ENCODE data around the gene RTEL1. TPM values are rescaled to one million over a fixed set of nuclear protein-coding genes. Genes with fewer than 3 reads are reported as not detected.
A peak's percentile ranks its signal among the peaks of the same experiment; 100 is the strongest.
"Not testable (repeated sequence)": the region's sequence is repeated elsewhere in the genome, so short reads cannot be mapped to it uniquely, and the experiment has no call there.

Gene RTEL1
- total RNA-seq, 1 donor from 2014 or later, result 55.5 TPM

DNA sequence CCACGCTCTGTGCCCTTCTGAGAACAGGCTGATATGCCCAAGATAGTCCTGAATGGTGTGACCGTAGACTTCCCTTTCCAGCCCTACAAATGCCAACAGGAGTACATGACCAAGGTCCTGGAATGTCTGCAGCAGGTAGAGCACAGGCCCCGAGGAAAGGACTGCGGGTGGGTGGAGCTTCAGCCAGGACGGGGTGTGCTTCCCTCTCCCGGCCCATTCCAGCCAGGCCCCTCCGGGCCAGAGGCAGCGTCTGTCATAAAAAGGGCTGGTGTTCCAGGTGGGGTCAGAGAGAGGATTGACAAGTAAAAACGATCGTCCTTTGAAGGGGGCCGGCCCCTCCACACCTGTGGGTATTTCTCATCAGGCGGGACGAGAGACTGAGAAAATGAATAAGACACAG, 1.3 kb downstream of the RTEL1 start:
- peaks cover 35% of the 10 kb centered on the region for H3K4me1 Mint-ChIP-seq (ENCODE audit: low read depth)
- H3K9me3 Mint-ChIP-seq, result no peaks in the 10 kb centered on the region
- intact Hi-C loops (cut with micrococcal nuclease), result loop anchor here (2.0 to 5.0 kb wide), 2 partner anchors 69 to 418 kb away; partner anchors contain the start of gene RGS19
- peaks cover 7% of the 10 kb centered on the region for H3K27me3 Mint-ChIP-seq (ENCODE audit: insufficient read depth)
- DNase-seq (ENCODE audit: low spot score), result no peak
- H3K27ac Mint-ChIP-seq, result no peak overlapping the region
- H3K36me3 Mint-ChIP-seq (ENCODE audit: low read depth), result peaks cover 9% of the 10 kb centered on the region
- H3K4me3 Mint-ChIP-seq, result peak overlapping the region; percentile 94

DNA sequence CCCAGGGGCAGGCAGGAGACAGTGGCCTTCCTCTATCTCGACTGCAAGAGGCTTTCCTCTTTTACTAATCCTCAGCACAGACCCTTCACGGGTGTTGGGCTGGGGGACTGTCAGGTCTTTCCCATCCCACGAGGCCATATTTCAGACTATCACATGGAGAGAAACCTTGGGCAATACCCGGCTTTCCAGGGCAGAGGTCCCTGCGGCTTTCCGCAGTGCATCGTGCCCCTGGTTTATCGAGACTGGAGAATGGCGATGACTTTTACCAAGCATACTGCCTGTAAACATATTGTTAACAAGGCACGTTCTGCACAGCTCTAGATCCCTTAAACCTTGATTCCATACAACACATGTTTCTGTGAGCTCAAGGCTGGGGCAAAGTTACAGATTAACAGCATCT, 2.1 kb downstream of the RTEL1 start:
- H3K9me3 Mint-ChIP-seq; DNase-seq (ENCODE audit: low spot score); H3K36me3 Mint-ChIP-seq (ENCODE audit: low read depth); H3K27me3 Mint-ChIP-seq (ENCODE audit: insufficient read depth); H3K27ac Mint-ChIP-seq; intact Hi-C loops (cut with micrococcal nuclease): not testable (repeated sequence)
- Mint-ChIP-seq H3K4me1 (ENCODE audit: low read depth) (peaks cover 31% of the 10 kb centered on the region), H3K4me3 (peak overlapping the region; percentile 50)

DNA sequence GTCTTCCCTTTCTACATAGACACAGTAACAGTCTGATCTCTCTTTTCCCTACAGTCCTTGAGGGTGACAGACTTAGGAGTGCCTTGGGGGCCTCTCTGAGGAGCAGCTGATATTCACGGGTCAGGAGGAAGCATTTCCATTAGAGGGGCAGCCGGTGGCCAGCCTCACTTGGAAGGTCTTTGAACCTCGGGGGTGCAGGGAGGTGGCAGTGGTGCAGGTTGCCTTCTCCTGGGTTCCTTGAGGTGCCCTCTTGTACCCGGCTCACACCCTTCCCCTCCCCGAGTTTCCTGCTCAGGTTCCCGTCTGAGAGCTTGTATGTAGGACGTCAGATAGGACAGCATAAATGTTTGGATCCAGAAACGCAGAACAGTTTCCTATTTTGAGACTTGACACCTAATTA, 2.5 kb downstream of the RTEL1 start:
- intact Hi-C loops (cut with micrococcal nuclease), result no loop called here
- H3K4me1 Mint-ChIP-seq (ENCODE audit: low read depth), result peaks cover 31% of the 10 kb centered on the region
- peaks cover 7% of the 10 kb centered on the region for H3K27me3 Mint-ChIP-seq (ENCODE audit: insufficient read depth)
- peaks cover 9% of the 10 kb centered on the region for H3K36me3 Mint-ChIP-seq (ENCODE audit: low read depth)
- no peak for DNase-seq (ENCODE audit: low spot score)
- H3K27ac Mint-ChIP-seq, result no peak overlapping the region
- peak overlapping the region; percentile 50 for H3K4me3 Mint-ChIP-seq
- no peaks in the 10 kb centered on the region for H3K9me3 Mint-ChIP-seq

DNA sequence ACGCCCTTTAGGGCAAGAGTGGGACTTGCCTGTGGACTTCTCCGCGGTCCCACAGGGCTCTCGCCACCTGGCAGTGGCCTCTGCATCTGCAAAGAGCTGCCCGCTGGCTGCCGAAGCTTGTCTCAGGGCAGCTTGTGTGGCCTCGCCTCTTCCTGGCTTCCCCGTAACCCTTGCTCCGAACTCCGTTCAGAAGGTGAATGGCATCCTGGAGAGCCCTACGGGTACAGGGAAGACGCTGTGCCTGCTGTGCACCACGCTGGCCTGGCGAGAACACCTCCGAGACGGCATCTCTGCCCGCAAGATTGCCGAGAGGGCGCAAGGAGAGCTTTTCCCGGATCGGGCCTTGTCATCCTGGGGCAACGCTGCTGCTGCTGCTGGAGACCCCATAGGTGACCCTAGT, 3.0 kb downstream of the RTEL1 start:
- DNase-seq (ENCODE audit: low spot score), result no peak
- Mint-ChIP-seq H3K27ac (no peak overlapping the region), H3K9me3 (no peaks in the 10 kb centered on the region), H3K27me3 (ENCODE audit: insufficient read depth) (peaks cover 5% of the 10 kb centered on the region), H3K4me1 (ENCODE audit: low read depth) (peaks cover 31% of the 10 kb centered on the region), H3K36me3 (ENCODE audit: low read depth) (peaks cover 9% of the 10 kb centered on the region), H3K4me3 (no peak overlapping the region)
- intact Hi-C loops (cut with micrococcal nuclease), result no loop called here

DNA sequence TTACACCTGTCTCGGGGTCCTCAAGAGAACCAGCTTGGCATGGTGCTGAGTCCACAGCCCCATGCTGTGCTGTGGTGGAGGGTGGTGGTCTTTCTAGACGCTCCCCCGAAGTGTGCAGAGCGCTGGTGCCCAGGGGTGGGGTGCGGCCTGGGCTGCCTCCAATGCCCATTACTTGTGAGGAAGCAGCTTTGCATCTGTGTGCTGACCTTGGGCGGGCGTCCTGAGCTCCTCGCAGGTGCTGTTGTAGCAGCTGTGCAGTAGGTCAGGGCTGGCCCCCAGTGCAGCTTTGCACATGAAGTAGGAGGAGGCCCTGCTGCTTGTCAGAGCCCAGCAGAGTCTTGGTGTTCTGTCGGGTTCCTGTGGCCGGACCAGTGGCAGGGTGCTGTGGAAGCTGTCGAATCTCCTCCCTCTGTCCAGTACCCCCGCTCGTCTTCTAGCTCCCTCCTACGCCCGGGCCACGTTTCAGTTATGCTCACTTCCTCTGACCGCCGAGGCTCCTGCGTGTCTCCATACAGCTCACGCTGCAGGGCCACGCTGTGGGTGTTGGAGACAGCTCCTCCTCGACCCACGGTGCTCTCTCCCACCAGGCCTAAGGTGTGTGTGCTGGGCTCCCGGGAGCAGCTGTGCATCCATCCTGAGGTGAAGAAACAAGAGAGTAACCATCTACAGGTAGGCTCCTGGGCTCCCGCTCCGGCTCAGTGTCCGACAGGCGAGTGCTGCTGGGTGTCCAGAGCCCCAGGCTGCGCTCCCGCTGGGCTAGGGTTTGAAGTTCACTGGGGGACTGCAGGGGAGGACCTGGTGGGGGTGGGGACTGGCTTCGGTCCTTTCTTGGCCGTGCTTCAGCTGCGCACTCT, 4.1 kb downstream of the RTEL1 start:
- no peaks in the 10 kb centered on the region for H3K9me3 Mint-ChIP-seq
- H3K4me3 Mint-ChIP-seq, result no peak overlapping the region
- H3K27ac Mint-ChIP-seq, result no peak overlapping the region
- H3K27me3 Mint-ChIP-seq (ENCODE audit: insufficient read depth), result peaks cover 4% of the 10 kb centered on the region
- intact Hi-C loops (cut with micrococcal nuclease), result no loop called here
- peaks cover 31% of the 10 kb centered on the region for H3K4me1 Mint-ChIP-seq (ENCODE audit: low read depth)
- H3K36me3 Mint-ChIP-seq (ENCODE audit: low read depth), result peaks cover 9% of the 10 kb centered on the region
- DNase-seq (ENCODE audit: low spot score), result no peak

DNA sequence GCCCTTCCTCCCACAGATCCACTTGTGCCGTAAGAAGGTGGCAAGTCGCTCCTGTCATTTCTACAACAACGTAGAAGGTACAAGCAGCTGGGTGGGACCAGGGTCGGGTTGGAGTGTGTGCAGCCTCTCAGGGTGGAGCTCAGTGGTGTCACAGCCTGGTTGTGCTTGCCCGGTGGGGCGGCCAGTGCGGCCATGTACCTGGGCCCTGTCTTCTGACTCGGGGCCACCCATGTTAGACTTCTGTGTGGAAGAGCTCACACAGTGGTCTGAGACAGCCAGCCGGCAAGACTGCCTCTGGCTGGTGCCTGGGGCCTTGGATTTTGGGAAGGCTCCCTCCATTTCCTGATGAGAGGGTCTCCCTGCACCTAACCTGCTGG, 4.7 kb downstream of the RTEL1 start:
- Mint-ChIP-seq H3K4me3 (no peak overlapping the region), H3K36me3 (ENCODE audit: low read depth) (peaks cover 9% of the 10 kb centered on the region), H3K27me3 (ENCODE audit: insufficient read depth) (peaks cover 4% of the 10 kb centered on the region), H3K4me1 (ENCODE audit: low read depth) (peaks cover 26% of the 10 kb centered on the region), H3K9me3 (no peaks in the 10 kb centered on the region), H3K27ac (no peak overlapping the region)
- no peak for DNase-seq (ENCODE audit: low spot score)
- intact Hi-C loops (cut with micrococcal nuclease), result no loop called here

DNA sequence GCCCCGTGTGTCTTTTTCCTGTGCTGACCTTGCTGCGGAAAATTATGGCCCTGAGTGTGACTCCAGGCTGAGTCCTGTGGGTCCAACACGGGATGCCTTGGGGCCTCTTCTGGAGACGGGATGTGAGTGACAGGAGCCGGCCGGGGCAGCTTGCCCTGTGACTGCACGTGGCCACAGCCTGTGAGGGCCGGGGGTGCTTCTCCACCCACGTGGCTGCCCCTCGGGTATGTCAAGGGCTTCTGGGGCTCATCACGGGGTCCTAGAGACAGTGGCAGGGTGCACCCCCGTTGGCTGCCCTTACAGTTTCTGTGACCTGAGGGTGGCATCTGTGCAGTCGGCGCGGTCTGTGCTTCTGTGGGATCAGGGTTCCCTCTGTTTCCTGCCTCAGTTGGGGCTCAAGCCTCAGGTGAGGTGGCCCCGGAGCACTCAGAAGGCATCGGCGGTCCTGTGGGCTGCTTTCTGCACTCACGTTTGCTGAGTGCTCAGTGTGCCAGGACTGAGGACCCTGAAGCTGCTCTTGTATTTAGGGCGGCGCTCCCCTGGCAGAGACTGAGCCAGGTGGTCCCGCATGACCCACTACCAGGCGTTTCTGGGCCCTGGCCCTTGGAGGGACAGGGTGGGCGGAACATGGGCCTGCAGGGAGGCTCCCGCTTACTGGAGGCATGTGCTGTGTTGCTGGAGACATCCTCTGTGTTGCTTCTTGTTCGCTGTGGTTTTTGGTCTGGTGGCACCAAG, 5.4 kb downstream of the RTEL1 start:
- Mint-ChIP-seq H3K9me3 (no peaks in the 10 kb centered on the region), H3K4me1 (ENCODE audit: low read depth) (peaks cover 21% of the 10 kb centered on the region), H3K36me3 (ENCODE audit: low read depth) (peaks cover 12% of the 10 kb centered on the region), H3K27me3 (ENCODE audit: insufficient read depth) (no peaks in the 10 kb centered on the region), H3K27ac (no peak overlapping the region), H3K4me3 (no peak overlapping the region)
- intact Hi-C loops (cut with micrococcal nuclease), result no loop called here
- DNase-seq (ENCODE audit: low spot score), result no peak

DNA sequence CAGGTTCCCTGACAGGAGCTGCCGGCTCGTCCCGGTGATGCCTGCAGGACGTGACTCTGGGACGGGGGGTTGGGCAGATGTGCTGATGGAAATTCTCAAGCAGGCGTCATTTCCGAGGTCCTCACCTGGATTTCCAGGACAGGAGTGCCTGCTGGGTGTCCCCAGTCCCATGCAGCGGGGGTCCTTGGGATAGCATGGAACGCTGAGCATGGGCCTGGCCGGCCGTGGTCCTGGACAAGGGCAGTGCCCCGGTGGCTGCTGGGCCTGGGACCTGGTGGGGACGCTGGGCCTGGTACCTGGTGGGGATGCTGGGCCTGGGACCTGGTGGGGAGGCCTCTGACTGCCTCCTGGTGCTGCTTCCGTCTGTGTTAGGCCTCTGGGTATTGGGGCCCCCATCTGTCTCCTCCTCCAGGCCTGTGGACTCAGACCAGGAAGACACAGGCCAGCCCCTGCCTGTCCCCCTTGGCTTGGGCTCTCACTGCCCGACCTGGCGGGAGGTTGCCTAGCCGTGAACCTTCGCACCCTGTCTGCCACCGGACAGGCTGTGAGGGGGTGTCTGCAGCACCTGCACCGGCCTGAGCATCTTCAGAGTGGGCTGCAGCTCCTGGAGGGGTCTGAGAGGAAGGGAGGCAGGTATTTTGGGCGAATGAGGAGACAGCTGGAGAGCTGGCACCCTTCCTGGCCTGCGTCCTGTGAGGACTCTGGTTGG, 6.2 kb downstream of the RTEL1 start:
- Mint-ChIP-seq H3K4me1 (ENCODE audit: low read depth) (peaks cover 13% of the 10 kb centered on the region), H3K36me3 (ENCODE audit: low read depth) (peaks cover 14% of the 10 kb centered on the region), H3K4me3 (no peak overlapping the region), H3K9me3 (no peaks in the 10 kb centered on the region), H3K27me3 (ENCODE audit: insufficient read depth) (no peaks in the 10 kb centered on the region), H3K27ac (no peak overlapping the region)
- intact Hi-C loops (cut with micrococcal nuclease), result no loop called here
- no peak for DNase-seq (ENCODE audit: low spot score)

DNA sequence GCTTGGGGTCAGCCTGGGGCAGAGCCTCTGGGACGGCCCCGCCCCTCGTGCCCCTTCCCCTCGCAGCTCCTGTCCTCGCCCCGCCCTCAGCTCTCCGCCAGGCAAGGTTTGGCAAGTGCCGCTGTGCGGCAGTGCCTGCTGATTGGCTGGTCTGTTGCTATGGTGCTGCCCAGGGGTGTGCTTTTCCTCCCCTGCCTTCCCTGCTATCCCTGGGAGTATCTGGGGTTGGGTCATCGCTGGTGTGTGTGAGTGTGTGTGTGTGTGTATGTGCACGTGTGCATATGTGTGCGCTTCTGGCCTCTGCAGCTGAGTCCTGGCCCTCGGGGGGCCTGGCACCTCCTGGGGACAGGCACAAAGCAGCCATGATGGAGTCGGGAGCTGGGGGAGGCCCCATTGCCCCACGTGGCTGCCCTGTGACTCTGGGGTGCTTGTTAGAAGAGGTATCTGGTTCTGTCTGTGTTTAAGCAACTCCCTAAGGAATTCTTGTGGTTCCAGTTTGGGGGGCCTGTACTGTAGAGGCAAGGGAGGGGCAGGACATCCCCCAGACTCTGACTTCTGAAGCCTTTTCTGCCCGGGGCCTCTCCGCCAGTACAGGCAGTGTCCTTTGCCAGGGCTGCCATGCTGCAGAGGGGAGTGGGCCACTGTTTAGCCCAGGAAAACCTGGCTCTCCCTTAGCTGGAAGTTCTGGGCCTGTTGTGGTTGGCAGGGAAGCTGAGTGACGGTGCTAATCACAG, 6.9 kb downstream of the RTEL1 start:
- peaks cover 12% of the 10 kb centered on the region for H3K36me3 Mint-ChIP-seq (ENCODE audit: low read depth)
- no peak overlapping the region for H3K4me3 Mint-ChIP-seq
- peaks cover 6% of the 10 kb centered on the region for H3K4me1 Mint-ChIP-seq (ENCODE audit: low read depth)
- H3K9me3 Mint-ChIP-seq, result no peaks in the 10 kb centered on the region
- intact Hi-C loops (cut with micrococcal nuclease), result no loop called here
- DNase-seq (ENCODE audit: low spot score), result no peak
- no peak overlapping the region for H3K27ac Mint-ChIP-seq
- H3K27me3 Mint-ChIP-seq (ENCODE audit: insufficient read depth), result no peaks in the 10 kb centered on the region

DNA sequence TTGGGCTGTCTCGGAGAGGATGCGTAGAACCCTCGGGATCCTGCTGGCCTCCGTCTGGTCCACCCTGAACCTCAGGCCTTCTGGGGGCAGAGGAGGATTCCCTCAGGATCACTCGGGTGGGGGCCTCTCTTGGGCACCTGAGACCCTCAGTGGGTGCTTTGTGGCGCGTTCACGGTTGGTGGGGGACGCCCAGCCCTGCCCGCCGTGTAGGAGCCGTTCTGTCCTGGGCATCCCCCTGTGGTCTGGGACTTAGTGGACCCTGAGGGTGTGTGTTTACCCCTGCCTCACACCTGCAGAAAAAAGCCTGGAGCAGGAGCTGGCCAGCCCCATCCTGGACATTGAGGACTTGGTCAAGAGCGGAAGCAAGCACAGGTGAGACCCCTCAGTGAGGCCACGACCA, 7.6 kb downstream of the RTEL1 start:
- Mint-ChIP-seq H3K9me3 (no peaks in the 10 kb centered on the region), H3K4me3 (no peak overlapping the region), H3K27ac (no peak overlapping the region), H3K36me3 (ENCODE audit: low read depth) (peaks cover 16% of the 10 kb centered on the region), H3K27me3 (ENCODE audit: insufficient read depth) (no peaks in the 10 kb centered on the region), H3K4me1 (ENCODE audit: low read depth) (no peaks in the 10 kb centered on the region)
- intact Hi-C loops (cut with micrococcal nuclease), result no loop called here
- no peak for DNase-seq (ENCODE audit: low spot score)

DNA sequence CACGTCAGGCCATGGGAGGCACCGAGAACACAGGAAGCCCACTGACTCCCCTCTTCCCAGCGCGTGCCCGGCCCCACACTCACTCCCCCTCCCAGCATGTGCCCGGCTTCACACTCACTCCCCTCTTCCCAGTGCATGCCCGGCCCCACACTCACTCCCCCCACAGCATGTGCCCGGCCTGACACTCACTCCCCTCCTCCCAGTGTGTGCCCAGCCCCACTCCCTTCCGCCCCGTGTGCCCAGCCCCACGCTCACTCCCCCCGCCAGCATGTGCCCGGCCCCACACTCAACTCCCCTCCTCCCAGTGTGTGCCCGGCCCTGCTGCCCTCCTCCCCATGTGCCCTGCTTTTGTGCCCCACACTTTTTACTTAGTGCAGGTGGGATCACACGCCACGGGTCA, 9.7 kb downstream of the RTEL1 start:
- no peak overlapping the region for H3K4me3 Mint-ChIP-seq
- DNase-seq (ENCODE audit: low spot score), result no peak
- peaks cover 13% of the 10 kb centered on the region for H3K36me3 Mint-ChIP-seq (ENCODE audit: low read depth)
- no peak overlapping the region for H3K27ac Mint-ChIP-seq
- H3K27me3 Mint-ChIP-seq (ENCODE audit: insufficient read depth), result no peaks in the 10 kb centered on the region
- intact Hi-C loops (cut with micrococcal nuclease), result no loop called here
- H3K9me3 Mint-ChIP-seq, result no peaks in the 10 kb centered on the region
- no peaks in the 10 kb centered on the region for H3K4me1 Mint-ChIP-seq (ENCODE audit: low read depth)

DNA sequence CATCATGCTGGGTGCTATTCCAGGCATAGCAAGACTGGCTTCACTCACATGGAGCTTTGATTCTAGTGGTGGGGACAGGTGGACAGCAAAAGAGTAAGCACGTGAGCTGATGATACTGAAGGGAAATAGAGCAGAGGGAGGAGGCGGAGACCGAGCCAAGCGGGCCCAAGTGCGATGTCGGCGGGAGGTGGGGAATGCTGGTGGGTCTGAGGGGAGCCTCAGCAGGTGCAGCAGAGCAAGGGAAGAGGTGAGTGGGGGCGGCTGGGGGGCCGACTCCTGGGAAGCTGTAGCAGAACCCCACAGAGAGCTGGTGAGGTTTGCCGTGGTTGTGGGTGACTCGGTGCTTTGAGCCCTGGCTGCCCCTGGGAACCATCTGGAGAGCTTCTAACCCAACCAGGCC, 10.2 kb downstream of the RTEL1 start:
- intact Hi-C loops (cut with micrococcal nuclease), result no loop called here
- H3K27ac Mint-ChIP-seq, result no peak overlapping the region
- H3K27me3 Mint-ChIP-seq (ENCODE audit: insufficient read depth), result no peaks in the 10 kb centered on the region
- no peaks in the 10 kb centered on the region for H3K9me3 Mint-ChIP-seq
- DNase-seq (ENCODE audit: low spot score), result no peak
- peaks cover 13% of the 10 kb centered on the region for H3K36me3 Mint-ChIP-seq (ENCODE audit: low read depth)
- H3K4me3 Mint-ChIP-seq, result no peak overlapping the region
- H3K4me1 Mint-ChIP-seq (ENCODE audit: low read depth), result no peaks in the 10 kb centered on the region
